Transverse colon (tissue), 4 donors: ENCODE measurements around the gene SMAD2. TPM values are rescaled to one million over a fixed set of nuclear protein-coding genes. Genes with fewer than 3 reads are reported as not detected.

Experiments
- DNase-seq: peaks from one replicate; pipeline ENCODE4 v3.0.0-alpha.2; 2019
- H3K27ac ChIP-seq, 4 donors: fragments of 200-600 bp; sonication (generic); 2 replicates each; pipeline ENCODE4 v1.5.1; 2016 to 2018; ENCODE audit warnings: inconsistent platforms in 4 of 4
- H3K27me3 ChIP-seq: fragments of 200-600 bp; sonication (generic); 2 replicates; pipeline ENCODE4 v1.5.1; 2017; ENCODE audit warnings: inconsistent platforms
- H3K36me3 ChIP-seq, 4 donors: fragments of 200-600 bp; sonication (generic); 2 replicates each; pipeline ENCODE4 v1.5.1; 2017 to 2019; ENCODE audit warnings: inconsistent platforms in 4 of 4
- H3K4me1 ChIP-seq, 4 donors: fragments of 200-600 bp; sonication (generic); 2 replicates each; pipeline ENCODE4 v1.5.1; 2017 to 2020; ENCODE audit warnings: inconsistent platforms in 4 of 4
- H3K4me3 ChIP-seq, 4 donors: fragments of 200-600 bp; sonication (generic); 1 replicate in 1 of 4; 2 replicates in 3 of 4; pipeline versions ENCODE4 v1.5.1 to v1.6.1; 2017 to 2019; ENCODE audit warnings: inconsistent platforms in 4 of 4
- H3K9me3 ChIP-seq, 2 donors: fragments of 200-600 bp; sonication (generic); 2 replicates each; pipeline ENCODE4 v1.5.1; 2017 to 2019; ENCODE audit warnings: inconsistent platforms in 2 of 2
- EP300 ChIP-seq: sonication (generic); formaldehyde crosslinking; IDR thresholded peaks from one replicate; pipeline ENCODE4 v1.6.1; 2017; ENCODE audit warnings: antibody characterized with exemption, low read depth
- POLR2A ChIP-seq: fragments of 450-650 bp; IDR thresholded peaks from one replicate; pipeline ENCODE4 v1.6.1; 2016; ENCODE audit warnings: antibody characterized with exemption, mild to moderate bottlenecking, moderate library complexity
- POLR2AphosphoS5 ChIP-seq, 3 donors: sonication (generic); formaldehyde crosslinking; IDR thresholded peaks; one replicate each; pipeline ENCODE4 v1.6.1; 2016; ENCODE audit warnings: antibody characterized with exemption in 3 of 3
- WGBS, 2 donors: methylation state at CpG; one replicate each; pipeline ENCODE4 v1.1.5; 2018; ENCODE audit warnings: low coverage in 1 of 2; 5-methylcytosine and 5-hydroxymethylcytosine counted together
- in situ Hi-C, 4 donors: fragments of 200-750 bp; cut with MboI; loops; one replicate each; pipeline versions ENCODE4 v1.15.0 to v1.15.1; 2017; ENCODE audit warnings: low sequenced_read_pairs in 3 of 4, low pct_ligation_motif_present in 1 of 4, low pct_unique_long_range_greater_than_20kb in 1 of 4
- intact Hi-C: fragments of 100-400 bp; cut with DNase I; formaldehyde crosslinking; loops from one replicate; pipeline ENCODE4 v1.15.1; 2023; ENCODE audit warnings: low total_unique reads
- total RNA-seq, 4 donors: library from RNA; depleted of rRNA; stranded (reverse); fragments of >200 nt; gene quantifications; one replicate each; pipeline ENCODE4 v1.1.0, GENCODE V29; 2016
- TF ChIP-seq, protein P1 (sequence below), 5 experiments: fragments of 200-600 bp in 3 of 5; fragments of 450-650 bp in 2 of 5; sonication (generic) in 3 of 5; IDR thresholded peaks; 1 replicate in 2 of 5; 2 replicates in 3 of 5; pipeline ENCODE4 v1.5.1; 2016 to 2017; ENCODE audit warnings: antibody characterized with exemption in 5 of 5, inconsistent platforms in 3 of 5, mild to moderate bottlenecking in 2 of 5, moderate library complexity in 1 of 5

The SMAD2 gene
- total RNA-seq, 4 donors from 2014 or later = 17.9 to 68.8 (median 43.9) TPM

DNA sequence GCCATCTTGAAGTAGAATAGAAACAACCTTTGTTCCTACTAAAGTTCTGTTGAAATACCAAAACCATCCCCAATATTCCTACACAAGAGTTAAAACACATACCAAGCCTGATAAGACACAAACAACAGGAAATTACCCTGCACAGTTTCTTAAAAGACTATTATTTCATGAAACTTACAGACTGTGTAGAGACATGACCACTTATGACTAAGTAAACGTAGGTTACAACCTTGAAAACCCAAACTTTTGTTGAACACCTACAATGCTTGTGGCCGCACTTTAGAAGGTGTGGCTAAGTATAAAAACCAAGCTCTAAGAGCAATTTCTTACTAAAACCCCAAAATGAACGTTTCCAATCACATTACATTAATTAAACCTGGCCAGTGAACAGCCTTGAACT is 2.0 kb downstream of the SMAD2 start:
- in situ Hi-C loops = no loop called here
- peaks cover 0 to 50% (median 32%) of the 10 kb centered on the region in 4 donors for H3K4me1 ChIP-seq
- no peaks in the 10 kb centered on the region for H3K36me3 ChIP-seq
- no peaks in the 10 kb centered on the region for H3K9me3 ChIP-seq
- peak overlapping the region in 2 of 4 donors; percentile 9 to 90 for H3K4me3 ChIP-seq
- TF ChIP-seq EP300 = no peak
- TF ChIP-seq, protein P1, sequence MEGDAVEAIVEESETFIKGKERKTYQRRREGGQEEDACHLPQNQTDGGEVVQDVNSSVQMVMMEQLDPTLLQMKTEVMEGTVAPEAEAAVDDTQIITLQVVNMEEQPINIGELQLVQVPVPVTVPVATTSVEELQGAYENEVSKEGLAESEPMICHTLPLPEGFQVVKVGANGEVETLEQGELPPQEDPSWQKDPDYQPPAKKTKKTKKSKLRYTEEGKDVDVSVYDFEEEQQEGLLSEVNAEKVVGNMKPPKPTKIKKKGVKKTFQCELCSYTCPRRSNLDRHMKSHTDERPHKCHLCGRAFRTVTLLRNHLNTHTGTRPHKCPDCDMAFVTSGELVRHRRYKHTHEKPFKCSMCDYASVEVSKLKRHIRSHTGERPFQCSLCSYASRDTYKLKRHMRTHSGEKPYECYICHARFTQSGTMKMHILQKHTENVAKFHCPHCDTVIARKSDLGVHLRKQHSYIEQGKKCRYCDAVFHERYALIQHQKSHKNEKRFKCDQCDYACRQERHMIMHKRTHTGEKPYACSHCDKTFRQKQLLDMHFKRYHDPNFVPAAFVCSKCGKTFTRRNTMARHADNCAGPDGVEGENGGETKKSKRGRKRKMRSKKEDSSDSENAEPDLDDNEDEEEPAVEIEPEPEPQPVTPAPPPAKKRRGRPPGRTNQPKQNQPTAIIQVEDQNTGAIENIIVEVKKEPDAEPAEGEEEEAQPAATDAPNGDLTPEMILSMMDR (IDR thresholded peaks at IDR 0.05) = no peak
- no peak for TF ChIP-seq POLR2AphosphoS5 (IDR thresholded peaks at IDR 0.05)
- TF ChIP-seq POLR2A = no peak
- intact Hi-C loops = no loop called here
- H3K27ac ChIP-seq = peak overlapping the region in 1 of 4 donors; percentile 99
- WGBS, 2 donors = 34 to 36% methylated on average over 3 of the region's 3 CpGs
- DNase-seq = no peak
- H3K27me3 ChIP-seq = no peaks in the 10 kb centered on the region

GRCh38 chr18:47926101-47926850 is 4.2 kb downstream of the SMAD2 start:
- no peak for DNase-seq
- peaks cover 0 to 46% (median 30%) of the 10 kb centered on the region in 4 donors for H3K4me1 ChIP-seq
- no peaks in the 10 kb centered on the region for H3K27me3 ChIP-seq
- no peak overlapping the region for H3K4me3 ChIP-seq
- no peaks in the 10 kb centered on the region for H3K9me3 ChIP-seq
- no peaks in the 10 kb centered on the region for H3K36me3 ChIP-seq
- in situ Hi-C loops (no loop called here), intact Hi-C loops (no loop called here)
- WGBS, 2 donors = 78 to 85% methylated on average over 2 of the region's 2 CpGs
- H3K27ac ChIP-seq = no peak overlapping the region
- TF ChIP-seq EP300 (no peak), POLR2AphosphoS5 (IDR thresholded peaks at IDR 0.05) (no peak), POLR2A (no peak)
- TF ChIP-seq, protein P1 (IDR thresholded peaks at IDR 0.05) = no peak

- WGBS, 2 donors = 75 to 96% methylated on average over 2 to 6 of the region's 6 CpGs
- peaks cover 0 to 27% (median 5%) of the 10 kb centered on the region in 4 donors for H3K4me1 ChIP-seq
- in situ Hi-C loops = no loop called here
Measured at GRCh38 chr18:47919916-47920315, 10.5 kb downstream of the SMAD2 start.

DNA sequence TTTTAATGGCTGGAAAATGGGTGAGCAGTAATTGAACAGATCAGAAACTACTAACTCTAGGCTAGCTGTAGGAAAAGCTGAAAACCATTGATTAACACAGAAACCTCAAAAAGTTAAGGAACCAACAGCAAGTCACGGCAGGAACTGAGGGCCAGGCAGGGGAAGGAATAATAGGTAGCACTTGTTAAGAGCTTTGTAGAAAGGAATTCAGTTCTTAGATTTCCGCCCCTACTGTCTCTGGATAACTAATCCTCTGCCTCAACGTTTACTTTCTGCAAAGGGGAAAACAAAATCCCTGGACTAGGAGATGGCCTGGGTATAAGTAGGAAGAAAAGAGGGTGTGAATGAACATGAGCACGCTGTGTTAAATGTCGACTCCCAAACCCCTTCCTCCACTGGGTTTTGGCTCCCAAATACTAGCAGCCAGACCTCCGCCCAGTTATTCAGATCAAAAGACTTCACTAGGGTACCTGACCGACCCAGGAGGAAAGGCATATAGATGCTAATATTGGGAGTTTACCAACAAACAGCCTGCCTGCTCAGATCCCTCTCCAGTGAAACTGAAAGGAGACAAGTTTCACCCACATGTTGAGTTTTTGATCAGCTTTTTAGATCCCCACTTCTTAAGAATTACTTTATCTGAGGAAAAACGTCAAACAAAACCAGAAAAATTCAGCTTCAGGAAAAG is 12.4 kb downstream of the SMAD2 start:
- Histone ChIP-seq H3K27ac (no peak overlapping the region), H3K4me3 (no peak overlapping the region), H3K36me3 (no peaks in the 10 kb centered on the region), H3K9me3 (no peaks in the 10 kb centered on the region), H3K27me3 (no peaks in the 10 kb centered on the region), H3K4me1 (peaks cover 5 to 43% (median 11%) of the 10 kb centered on the region in 4 donors)
- in situ Hi-C loops = no loop called here
- intact Hi-C loops = no loop called here
- TF ChIP-seq POLR2A (no peak), EP300 (no peak), POLR2AphosphoS5 (IDR thresholded peaks at IDR 0.05) (no peak)
- TF ChIP-seq, protein P1 (IDR thresholded peaks at IDR 0.05) = no peak
- WGBS, 2 donors = 75 to 76% methylated on average over 3 to 8 of the region's 8 CpGs
- no peak for DNase-seq

More at GRCh38 chr18:47919916-47920315, 10.5 kb downstream of the SMAD2 start:
- TF ChIP-seq EP300 = no peak
- TF ChIP-seq POLR2AphosphoS5 (IDR thresholded peaks at IDR 0.05) = no peak
- TF ChIP-seq, protein P1 (IDR thresholded peaks at IDR 0.05) = no peak
- TF ChIP-seq POLR2A = no peak
- no peak overlapping the region for H3K4me3 ChIP-seq
- DNase-seq = no peak
- H3K9me3 ChIP-seq = no peaks in the 10 kb centered on the region
- no peaks in the 10 kb centered on the region for H3K27me3 ChIP-seq
- H3K27ac ChIP-seq = no peak overlapping the region
- intact Hi-C loops = no loop called here
- H3K36me3 ChIP-seq = no peaks in the 10 kb centered on the region
